Uterus (tissue), 2 donors: Measurements from ENCODE around the gene ZDHHC8.

ENCODE experiments used
- CTCF ChIP-seq, 4 experiments: fragments of 200-600 bp in 2 of 4; fragments of 450-650 bp in 2 of 4; sonication (generic) in 2 of 4; IDR thresholded peaks; one replicate each; pipeline ENCODE4 v1.5.1; 2016 to 2019; ENCODE audit warnings: antibody characterized with exemption in 4 of 4, mild to moderate bottlenecking in 2 of 4, moderate library complexity in 1 of 4
- POLR2A ChIP-seq, 2 donors: fragments of 450-650 bp; IDR thresholded peaks; one replicate each; pipeline ENCODE4 v1.6.1; 2016; ENCODE audit warnings: antibody characterized with exemption in 2 of 2, mild to moderate bottlenecking in 1 of 2, moderate library complexity in 1 of 2

GRCh38 chr22:20172141-20172613 is 40.6 kb downstream of the ZDHHC8 start:
- TF ChIP-seq CTCF (IDR thresholded peaks at IDR 0.05) (no peak), POLR2A (IDR thresholded peaks at IDR 0.05) (no peak)
